ENCODE data around the gene LYRM2.

Gene LYRM2, protein sequence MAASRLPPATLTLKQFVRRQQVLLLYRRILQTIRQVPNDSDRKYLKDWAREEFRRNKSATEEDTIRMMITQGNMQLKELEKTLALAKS

DNA sequence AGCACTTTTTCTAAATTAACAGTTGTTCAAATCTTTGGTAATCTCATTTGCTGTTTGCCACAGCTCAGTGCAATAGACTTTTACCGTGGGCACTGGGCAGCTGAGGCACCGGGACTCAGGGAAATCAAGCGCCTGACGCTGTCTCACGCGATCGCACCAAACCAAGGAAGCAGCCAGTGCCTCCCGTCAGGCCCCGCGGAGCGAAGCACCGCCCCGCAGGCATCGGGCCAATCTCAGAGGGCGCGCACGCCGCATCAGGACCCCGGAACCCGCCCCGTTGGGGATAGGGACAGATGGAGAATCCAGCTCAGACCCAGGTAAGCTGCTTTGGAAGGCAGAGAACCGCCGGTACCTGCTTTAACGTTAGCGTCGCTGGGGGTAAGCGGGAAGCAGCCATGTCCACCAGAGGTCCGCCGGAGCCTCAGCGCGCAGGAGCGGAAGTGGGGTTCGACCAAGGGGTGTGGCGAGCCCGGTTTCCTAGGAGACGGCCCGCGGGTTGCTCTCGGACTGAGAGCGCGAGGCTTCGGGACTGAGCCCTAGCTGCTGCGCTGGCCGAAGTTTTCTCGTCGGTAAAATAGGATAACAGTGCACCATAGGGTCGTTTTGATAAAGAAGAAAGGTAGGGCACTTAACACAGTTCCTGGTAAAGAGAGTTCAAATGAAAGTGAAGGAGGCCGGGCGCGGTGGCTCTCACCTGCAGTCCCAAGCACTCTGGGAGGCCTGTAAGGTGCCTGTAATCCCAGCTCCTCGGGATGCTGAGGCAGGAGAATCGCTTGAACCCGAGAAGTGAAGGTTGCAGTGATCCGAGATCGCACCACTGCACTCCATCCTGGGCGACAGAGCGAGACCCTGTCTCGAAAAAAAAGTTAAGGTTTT, at the start of gene LYRM2:
Gene LYRM2 (minus strand): TSS at position 428 of the 876 bp plus-strand sequence. CDS start 31 bp downstream, at position 397.
- peak within 1 kb of the TSS; percentile 70 for H3K4me3 ChIP-seq (ENCODE audit: low read depth, low read length)
- TF ChIP-seq, protein P1, sequence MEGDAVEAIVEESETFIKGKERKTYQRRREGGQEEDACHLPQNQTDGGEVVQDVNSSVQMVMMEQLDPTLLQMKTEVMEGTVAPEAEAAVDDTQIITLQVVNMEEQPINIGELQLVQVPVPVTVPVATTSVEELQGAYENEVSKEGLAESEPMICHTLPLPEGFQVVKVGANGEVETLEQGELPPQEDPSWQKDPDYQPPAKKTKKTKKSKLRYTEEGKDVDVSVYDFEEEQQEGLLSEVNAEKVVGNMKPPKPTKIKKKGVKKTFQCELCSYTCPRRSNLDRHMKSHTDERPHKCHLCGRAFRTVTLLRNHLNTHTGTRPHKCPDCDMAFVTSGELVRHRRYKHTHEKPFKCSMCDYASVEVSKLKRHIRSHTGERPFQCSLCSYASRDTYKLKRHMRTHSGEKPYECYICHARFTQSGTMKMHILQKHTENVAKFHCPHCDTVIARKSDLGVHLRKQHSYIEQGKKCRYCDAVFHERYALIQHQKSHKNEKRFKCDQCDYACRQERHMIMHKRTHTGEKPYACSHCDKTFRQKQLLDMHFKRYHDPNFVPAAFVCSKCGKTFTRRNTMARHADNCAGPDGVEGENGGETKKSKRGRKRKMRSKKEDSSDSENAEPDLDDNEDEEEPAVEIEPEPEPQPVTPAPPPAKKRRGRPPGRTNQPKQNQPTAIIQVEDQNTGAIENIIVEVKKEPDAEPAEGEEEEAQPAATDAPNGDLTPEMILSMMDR (IDR thresholded peaks at IDR 0.05; ENCODE audit: low read depth, low read length) = peak; percentile 2
- in situ Hi-C loops (cut with HindIII; ENCODE audit: low sequenced_read_pairs) = no loop called here
- DNase-seq (ENCODE audit: low read depth, low spot score) = peak; percentile 95

DNA sequence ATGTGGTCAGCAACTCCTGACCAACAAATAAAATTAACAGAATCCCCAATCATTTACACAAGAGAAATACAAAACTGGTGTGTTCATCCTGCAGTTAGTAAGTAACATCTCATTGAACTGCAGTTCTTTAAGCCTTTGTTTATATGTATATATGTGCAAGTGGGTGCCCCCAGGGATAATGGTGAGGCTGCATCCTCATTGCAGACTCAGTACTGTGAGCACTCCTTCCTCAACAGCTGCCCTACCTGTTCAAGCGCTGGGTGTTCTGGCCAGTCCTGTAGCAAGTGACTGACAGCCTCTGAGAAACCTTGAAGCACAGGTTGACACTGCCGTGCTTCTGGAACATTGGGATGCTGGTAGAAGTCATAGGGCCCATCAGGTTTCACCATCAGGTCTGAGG, 49.8 kb upstream of the LYRM2 start:
- TF ChIP-seq, protein P1 (IDR thresholded peaks at IDR 0.05; ENCODE audit: low read depth, low read length) = no peak
- DNase-seq (ENCODE audit: low read depth, low spot score) = no peak
- in situ Hi-C loops (cut with HindIII; ENCODE audit: low sequenced_read_pairs) = no loop called here
- no peak overlapping the region for H3K4me3 ChIP-seq (ENCODE audit: low read depth, low read length)

DNA sequence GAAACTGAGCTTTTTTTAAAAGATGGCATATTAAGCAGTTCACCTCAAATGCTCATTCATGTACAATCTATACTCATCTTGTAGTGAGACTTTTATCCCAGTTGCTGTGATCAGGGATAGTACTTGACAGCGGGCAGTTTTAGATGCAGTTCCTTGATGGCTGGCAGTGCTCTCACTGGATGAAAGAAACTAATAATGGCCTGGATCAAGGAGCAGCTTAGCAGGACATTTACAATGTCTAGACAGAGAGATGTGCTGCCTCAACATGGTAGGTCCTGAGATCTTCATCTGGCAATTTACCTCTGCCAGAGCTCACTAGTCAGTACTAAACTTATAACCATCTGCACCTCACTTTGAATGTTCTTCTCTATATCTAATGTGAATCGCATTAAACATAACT, 46.8 kb upstream of the LYRM2 start:
- DNase-seq (ENCODE audit: low read depth, low spot score) = no peak
- TF ChIP-seq, protein P1 (IDR thresholded peaks at IDR 0.05; ENCODE audit: low read depth, low read length) = no peak
- no peak overlapping the region for H3K4me3 ChIP-seq (ENCODE audit: low read depth, low read length)
- in situ Hi-C loops (cut with HindIII; ENCODE audit: low sequenced_read_pairs) = no loop called here

DNA sequence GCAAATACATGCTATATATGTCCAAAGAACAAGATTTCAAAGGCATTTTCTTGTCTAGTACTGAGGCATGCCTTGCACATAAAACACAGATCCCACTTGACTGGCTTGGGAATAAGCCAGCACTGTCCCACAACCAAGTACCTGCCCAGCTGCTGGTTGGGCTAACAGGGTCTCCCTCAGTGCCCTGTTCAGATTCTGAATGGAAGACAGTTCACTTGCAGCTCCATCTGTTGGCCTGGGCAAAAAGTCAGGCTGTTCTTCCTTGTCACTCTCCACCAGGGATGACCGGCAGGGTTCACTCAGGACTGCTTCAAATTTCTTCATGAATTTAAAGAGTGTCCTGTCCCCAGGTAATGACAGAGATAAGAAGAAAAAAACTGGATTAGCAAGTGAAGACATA, 44.4 kb upstream of the LYRM2 start:
- DNase-seq (ENCODE audit: low read depth, low spot score) = no peak
- TF ChIP-seq, protein P1 (IDR thresholded peaks at IDR 0.05; ENCODE audit: low read depth, low read length) = no peak
- in situ Hi-C loops (cut with HindIII; ENCODE audit: low sequenced_read_pairs) = no loop called here
- no peak overlapping the region for H3K4me3 ChIP-seq (ENCODE audit: low read depth, low read length)

DNA sequence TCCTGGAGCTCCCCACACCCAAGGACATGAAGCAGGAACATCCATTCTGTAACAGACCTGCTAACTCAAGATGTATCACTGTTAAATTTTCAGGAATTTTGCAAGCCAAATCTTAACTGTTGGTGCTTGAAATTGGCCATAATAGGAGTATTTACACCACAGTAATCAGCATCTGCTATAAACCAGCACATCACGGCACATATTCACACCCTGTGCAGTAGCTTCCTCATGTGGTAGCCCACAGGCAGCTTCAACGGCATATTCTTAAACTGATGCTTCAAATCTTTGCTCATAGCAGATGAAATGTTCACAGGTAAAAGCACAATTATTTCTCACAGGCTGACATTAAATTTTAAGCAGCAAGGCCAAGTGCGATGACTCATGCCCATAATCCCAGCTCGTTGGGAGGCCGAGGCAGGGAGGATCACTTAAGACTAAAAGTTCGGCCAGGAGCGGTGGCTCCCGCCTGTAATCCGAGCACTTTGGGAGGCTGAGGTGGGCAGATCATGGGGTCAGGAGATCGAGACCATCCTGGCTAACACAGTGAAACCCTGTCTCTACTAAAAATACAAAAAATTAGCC, 43.5 kb upstream of the LYRM2 start:
- in situ Hi-C loops (cut with HindIII; ENCODE audit: low sequenced_read_pairs) = no loop called here

DNA sequence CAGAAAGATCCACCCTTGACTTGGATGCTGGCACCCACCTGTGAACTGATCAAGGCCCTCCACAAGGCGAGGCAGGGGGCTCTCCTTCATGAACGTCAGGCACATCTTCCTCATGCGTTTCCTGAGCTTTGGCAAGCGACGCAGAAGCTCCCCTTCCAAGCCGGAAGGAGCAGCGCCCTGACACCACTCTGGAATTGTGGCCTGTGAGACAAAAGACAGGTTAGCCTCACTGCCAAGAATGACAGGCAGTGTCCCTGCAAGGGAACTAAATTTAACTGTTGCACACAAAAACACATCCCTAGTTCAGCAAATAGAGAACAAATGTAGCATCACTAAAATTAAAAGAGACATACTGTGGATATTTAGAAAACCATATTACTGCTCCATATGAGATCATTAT, 42.0 kb upstream of the LYRM2 start:
- TF ChIP-seq, protein P1 (IDR thresholded peaks at IDR 0.05; ENCODE audit: low read depth, low read length) = no peak
- DNase-seq (ENCODE audit: low read depth, low spot score) = no peak
- H3K4me3 ChIP-seq (ENCODE audit: low read depth, low read length) = no peak overlapping the region
- in situ Hi-C loops (cut with HindIII; ENCODE audit: low sequenced_read_pairs) = no loop called here

More for the DNA sequence above, 43.5 kb upstream of the LYRM2 start:
- TF ChIP-seq, protein P1 (IDR thresholded peaks at IDR 0.05; ENCODE audit: low read depth, low read length) = no peak
- H3K4me3 ChIP-seq (ENCODE audit: low read depth, low read length) = no peak overlapping the region
- no peak for DNase-seq (ENCODE audit: low read depth, low spot score)

Measured in astrocyte of the spinal cord (primary cell).